GM19455 (cell line): ENCODE measurements around the gene P2RX4.
"Not testable (repeated sequence)": the region's sequence is repeated elsewhere in the genome, so short reads cannot be mapped to it uniquely, and the experiment has no call there.

Experiments
- ATAC-seq: cut with Tn5 transposase; IDR thresholded peaks from one replicate; pipeline ENCODE4 v1.9.1; 2021; ENCODE audit not compliant: unreplicated experiment

The P2RX4 gene

GRCh38 chr12:121219353-121219986 lies 9.5 kb downstream of the P2RX4 start:
- no peak for ATAC-seq

DNA sequence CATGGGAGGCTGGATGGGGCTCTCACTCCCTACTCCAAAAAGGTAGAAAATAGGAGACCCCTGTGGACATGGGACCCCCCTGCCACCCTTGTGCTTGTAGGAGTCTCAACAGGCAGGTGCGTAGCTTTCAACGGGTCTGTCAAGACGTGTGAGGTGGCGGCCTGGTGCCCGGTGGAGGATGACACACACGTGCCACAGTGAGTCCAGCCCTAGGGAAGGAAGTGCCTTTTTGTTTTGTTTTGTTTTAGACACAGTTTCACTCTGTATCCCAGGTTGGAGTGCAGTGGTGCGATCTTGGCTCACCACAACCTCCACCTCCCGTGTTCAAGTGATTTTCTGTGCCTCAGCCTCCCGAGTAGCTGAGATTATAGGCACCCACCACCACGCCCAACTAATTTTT lies 12.9 kb downstream of the P2RX4 start:
- ATAC-seq = no peak

- ATAC-seq = no peak
Observed at GRCh38 chr12:121223292-121224285, 13.7 kb downstream of the P2RX4 start.

DNA sequence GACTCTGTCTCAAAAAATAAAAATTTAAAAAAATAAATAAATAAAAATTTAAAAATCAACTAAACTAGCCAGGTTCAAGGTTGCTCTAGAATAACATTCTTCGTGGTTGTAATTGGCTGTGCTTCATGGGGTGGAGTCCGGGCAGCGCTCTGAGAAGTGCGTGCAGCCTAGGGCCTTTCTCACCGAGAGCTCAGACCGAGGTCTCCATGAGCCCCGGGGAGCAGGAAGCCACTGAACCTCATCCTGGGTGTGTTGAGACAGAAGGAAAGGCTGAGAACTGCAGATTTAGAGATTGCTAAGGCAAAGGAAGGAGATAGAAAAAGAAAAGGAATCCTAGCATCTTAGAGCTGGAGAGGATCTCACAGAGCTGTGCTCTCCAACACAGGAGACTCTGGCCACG lies 14.7 kb downstream of the P2RX4 start:
- ATAC-seq = no peak

DNA sequence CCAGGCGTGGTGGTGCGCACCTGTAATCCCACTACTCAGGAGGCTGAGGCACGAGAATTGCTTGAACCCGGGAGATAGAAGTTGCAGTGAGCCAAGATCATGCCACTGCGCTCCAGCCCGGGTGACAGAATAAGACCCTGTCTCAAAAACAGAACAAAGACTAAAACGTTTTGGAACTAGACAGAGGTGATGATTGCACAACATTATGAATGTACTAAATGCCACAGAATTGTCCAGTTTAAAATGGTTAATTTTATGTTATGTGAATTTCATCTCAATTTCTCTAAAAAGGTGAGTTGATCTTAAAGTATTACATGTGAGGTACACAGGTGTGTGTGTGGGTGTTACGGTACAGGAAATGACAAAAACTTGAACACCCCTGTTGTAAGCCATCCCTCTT lies 16.5 kb downstream of the P2RX4 start:
- no peak for ATAC-seq

DNA sequence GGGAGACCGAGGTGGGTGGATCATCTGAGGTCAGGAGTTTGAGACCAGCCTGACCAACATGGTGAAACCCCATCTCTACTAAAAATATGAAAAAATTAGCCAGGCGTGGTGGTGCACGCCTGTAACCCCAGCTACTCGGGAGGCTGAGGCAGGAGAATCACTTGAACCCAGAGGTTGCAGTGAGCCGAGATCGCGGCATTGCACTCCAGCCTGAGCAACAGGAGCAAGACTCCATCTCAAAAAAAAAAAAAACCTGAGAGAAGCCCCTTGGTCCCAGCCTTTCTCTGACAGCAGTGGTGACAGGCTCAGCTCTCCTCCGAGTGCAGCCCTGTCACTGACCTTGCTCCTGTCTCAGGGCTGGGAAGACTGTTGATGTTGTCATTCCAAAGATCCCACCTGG lies 16.9 kb downstream of the P2RX4 start:
- peak; percentile 6 for ATAC-seq

GRCh38 chr12:121227294-121227693 lies 17.4 kb downstream of the P2RX4 start:
- ATAC-seq = peak; percentile 70

- ATAC-seq = no peak
Observed at GRCh38 chr12:121228919-121229665, 19.2 kb downstream of the P2RX4 start.

GRCh38 chr12:121229826-121230537 lies 20.1 kb downstream of the P2RX4 start:
- ATAC-seq = not testable (repeated sequence)

GRCh38 chr12:121230538-121230907 lies 20.6 kb downstream of the P2RX4 start:
- ATAC-seq = no peak

GRCh38 chr12:121232163-121232562 lies 22.2 kb downstream of the P2RX4 start:
- no peak for ATAC-seq

DNA sequence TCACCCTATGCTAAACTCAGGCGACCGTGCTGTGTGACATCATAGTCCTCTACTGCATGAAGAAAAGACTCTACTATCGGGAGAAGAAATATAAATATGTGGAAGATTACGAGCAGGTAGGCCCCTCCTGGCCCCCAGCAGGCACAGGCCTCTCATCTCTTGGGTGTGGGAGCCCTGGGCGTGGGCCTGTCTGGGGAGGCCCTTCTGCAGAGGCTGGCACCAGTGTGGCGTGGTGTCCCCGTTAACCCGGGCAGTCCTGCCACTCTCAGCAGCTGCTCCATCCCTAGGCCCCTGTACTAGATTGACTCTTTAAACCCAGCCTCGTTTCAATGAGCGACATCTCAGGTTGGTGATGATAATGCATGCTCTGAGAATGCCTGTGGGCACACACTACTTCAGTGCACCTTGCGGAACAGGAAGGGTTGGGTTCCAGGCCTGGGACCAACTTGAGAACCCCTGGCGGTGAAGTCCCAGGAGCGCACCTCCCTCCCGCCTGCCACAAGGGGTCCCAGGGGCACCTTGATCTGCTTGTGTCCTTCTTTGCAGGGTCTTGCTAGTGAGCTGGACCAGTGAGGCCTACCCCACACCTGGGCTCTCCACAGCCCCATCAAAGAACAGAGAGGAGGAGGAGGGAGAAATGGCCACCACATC lies 23.2 kb downstream of the P2RX4 start:
- no peak for ATAC-seq

DNA sequence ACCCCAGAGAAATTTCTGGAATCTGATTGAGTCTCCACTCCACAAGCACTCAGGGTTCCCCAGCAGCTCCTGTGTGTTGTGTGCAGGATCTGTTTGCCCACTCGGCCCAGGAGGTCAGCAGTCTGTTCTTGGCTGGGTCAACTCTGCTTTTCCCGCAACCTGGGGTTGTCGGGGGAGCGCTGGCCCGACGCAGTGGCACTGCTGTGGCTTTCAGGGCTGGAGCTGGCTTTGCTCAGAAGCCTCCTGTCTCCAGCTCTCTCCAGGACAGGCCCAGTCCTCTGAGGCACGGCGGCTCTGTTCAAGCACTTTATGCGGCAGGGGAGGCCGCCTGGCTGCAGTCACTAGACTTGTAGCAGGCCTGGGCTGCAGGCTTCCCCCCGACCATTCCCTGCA lies 23.7 kb downstream of the P2RX4 start:
- ATAC-seq = no peak

GRCh38 chr12:121236776-121237175 lies 26.8 kb downstream of the P2RX4 start:
- no peak for ATAC-seq

DNA sequence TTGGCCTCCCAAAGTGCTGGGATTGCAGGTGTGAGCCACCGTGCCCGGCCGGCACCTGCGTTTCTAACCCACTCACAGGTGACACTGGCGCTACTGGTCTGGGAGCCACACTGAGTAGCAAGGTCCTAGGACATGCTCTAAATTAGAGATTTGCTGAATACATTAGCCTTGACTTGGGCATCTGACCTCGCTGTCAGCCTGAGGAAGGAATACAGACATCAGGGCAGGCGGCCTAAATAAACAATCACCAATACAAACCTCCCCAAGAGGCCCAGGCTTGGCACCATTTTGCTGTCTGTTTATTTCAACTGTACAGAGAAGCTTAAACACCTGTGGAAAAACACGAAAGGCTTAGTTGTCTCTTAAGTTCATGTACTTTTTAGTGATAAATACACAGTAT lies 27.5 kb downstream of the P2RX4 start:
- no peak for ATAC-seq

DNA sequence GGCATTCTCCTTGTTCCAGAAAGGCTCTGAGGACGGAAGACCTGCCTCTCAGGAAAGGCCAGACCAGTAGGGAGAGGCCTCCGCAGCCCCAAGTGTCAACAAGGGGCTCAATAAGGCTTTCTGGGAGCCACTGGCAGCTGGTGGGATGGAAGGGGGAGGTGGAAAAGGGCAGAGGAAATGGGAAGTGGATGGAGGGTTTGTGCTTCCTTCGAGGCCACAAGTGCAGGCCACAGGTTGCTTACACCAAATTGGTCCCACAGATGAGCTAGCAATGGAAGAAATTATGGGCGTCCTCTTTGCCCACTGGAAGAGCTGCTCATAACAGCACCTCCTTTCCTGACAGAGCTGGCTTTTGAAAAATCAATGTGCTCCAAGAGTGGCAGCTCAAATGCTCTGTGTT lies 28.2 kb downstream of the P2RX4 start:
- ATAC-seq = no peak

DNA sequence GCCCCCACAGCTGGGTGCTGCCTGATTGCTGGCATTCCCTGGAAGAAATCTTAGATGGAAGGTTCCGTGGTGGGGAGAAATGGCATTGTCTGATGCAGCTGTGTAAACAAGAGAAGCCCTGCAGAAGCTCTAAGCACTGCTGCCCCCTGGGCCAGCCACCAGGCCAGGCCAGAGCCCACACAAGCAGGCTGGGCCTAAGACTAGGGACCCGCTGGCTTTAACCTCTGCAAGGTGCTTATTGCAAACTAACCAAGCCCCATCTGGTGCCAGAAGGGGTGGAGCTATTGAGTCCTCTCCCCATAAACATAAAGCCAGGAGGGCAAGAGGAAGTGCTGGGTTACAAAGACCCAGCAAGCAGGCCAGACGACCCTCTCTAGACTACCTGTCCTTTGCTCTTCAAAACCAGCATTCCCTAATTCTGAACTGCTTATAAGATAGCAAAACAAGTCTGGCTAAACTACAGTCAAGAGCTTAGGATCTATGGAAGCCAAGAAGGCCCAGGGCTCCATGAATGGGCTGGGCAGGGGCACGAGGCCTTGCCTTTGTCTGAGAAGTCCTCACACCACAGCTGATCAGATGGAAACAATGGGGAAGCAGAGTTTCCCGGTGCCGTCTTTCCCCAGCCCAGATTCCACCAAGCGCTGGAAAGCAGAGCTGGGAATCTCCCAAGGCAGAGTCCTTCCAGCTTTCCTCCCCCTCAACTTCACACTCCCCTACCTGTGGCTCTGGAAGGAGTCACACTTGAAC lies 28.8 kb downstream of the P2RX4 start:
- no peak for ATAC-seq

- ATAC-seq = no peak
Observed at GRCh38 chr12:121239351-121240061, 29.6 kb downstream of the P2RX4 start.

DNA sequence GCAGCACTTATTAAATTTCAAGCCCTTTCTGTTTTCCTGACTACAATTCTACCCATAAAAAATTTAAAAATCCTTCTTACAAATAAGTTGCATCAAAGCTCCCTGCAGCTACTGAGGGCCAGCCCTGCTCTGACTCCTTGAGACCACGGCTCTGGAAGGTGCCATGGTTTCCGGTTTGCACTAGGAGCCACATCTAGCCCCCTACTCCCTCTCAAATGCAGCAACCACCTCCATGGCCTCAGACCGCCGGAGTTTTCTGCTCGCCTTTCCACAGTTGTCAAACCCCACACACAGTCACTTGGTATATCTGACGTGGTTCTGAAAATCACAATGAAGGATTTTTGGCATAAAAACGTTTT lies 30.1 kb downstream of the P2RX4 start:
- no peak for ATAC-seq
